ENCODE measurements around the gene TMTC1.

TMTC1 gene

GRCh38 chr12:29463198-29463597 is 320.5 kb downstream of the TMTC1 start:
- no peak for DNase-seq
- TF ChIP-seq POLR2A (IDR thresholded peaks at IDR 0.05; ENCODE audit: low read length) = no peak
- TF ChIP-seq GATA1 (IDR thresholded peaks at IDR 0.05; ENCODE audit: low read depth, low read length) = no peak

- no peak for DNase-seq
- no peak for TF ChIP-seq POLR2A (IDR thresholded peaks at IDR 0.05; ENCODE audit: low read length)
- TF ChIP-seq GATA1 (IDR thresholded peaks at IDR 0.05; ENCODE audit: low read depth, low read length) = no peak
These were observed 323.7 kb downstream of the TMTC1 start for GRCh38 chr12:29460082-29460481.

- no peak for DNase-seq
- TF ChIP-seq GATA1 (IDR thresholded peaks at IDR 0.05; ENCODE audit: low read depth, low read length) = no peak
These were observed 328.7 kb downstream of the TMTC1 start for GRCh38 chr12:29455087-29455486.

GRCh38 chr12:29451888-29452287 is 331.9 kb downstream of the TMTC1 start:
- DNase-seq = no peak
- TF ChIP-seq POLR2A (IDR thresholded peaks at IDR 0.05; ENCODE audit: low read length) = no peak
